Aorta (tissue), 5 donors: Measurements from ENCODE around the gene MDH2. TPM values are rescaled to one million over a fixed set of nuclear protein-coding genes. Genes with fewer than 3 reads are reported as not detected.
"Not testable (repeated sequence)": the region's sequence is repeated elsewhere in the genome, so short reads cannot be mapped to it uniquely, and the experiment has no call there.

ENCODE experiments used
- ATAC-seq: fragments of 200-7000 bp; cut with Tn5 transposase; one replicate; pipeline ENCODE4 v1.9.1; 2022; ENCODE audit warnings: moderate library complexity; ENCODE audit not compliant: low FRiP score
- DNase-seq, 2 donors: peaks; one replicate each; pipeline ENCODE4 v3.0.0-alpha.2; 2020
- H3K27ac ChIP-seq, 2 donors: one replicate each; pipeline ENCODE4 v1.5.1; 2013; ENCODE audit warnings: low read length in 2 of 2, mild to moderate bottlenecking in 2 of 2, moderate library complexity in 2 of 2, control low read depth in 1 of 2, inconsistent platforms in 1 of 2, low read depth in 1 of 2
- H3K27me3 ChIP-seq, 2 donors: one replicate each; pipeline ENCODE4 v1.6.1; 2013; ENCODE audit warnings: control low read depth in 1 of 2, low read length in 1 of 2, mild to moderate bottlenecking in 1 of 2, moderate library complexity in 1 of 2; ENCODE audit not compliant: insufficient read depth in 2 of 2, control insufficient read depth in 1 of 2
- H3K36me3 ChIP-seq, 2 donors: one replicate each; pipeline ENCODE4 v1.6.1; 2013; ENCODE audit warnings: control low read depth in 1 of 2, low read length in 1 of 2, mild to moderate bottlenecking in 1 of 2; ENCODE audit not compliant: insufficient read depth in 2 of 2, control insufficient read depth in 1 of 2
- H3K4me1 ChIP-seq, 2 donors: one replicate each; pipeline ENCODE4 v1.6.1; 2013; ENCODE audit warnings: low read length in 2 of 2, control low read depth in 1 of 2, mild to moderate bottlenecking in 1 of 2, moderate library complexity in 1 of 2; ENCODE audit not compliant: insufficient read depth in 2 of 2, control insufficient read depth in 1 of 2
- H3K4me3 ChIP-seq, 2 donors: one replicate each; pipeline ENCODE4 v1.5.1; 2013; ENCODE audit warnings: low read length in 2 of 2, control low read depth in 1 of 2, mild to moderate bottlenecking in 1 of 2
- H3K9me3 ChIP-seq: one replicate; pipeline ENCODE4 v1.6.1; 2013; ENCODE audit warnings: mild to moderate bottlenecking, low read length; ENCODE audit not compliant: control insufficient read depth
- WGBS, 2 donors: extraction: QIAGEN DNeasy Blood & Tissue Kit; methylation state at CpG; one replicate each; pipeline ENCODE4 v1.1.7; 2013; 5-methylcytosine and 5-hydroxymethylcytosine counted together
- intact Hi-C, 2 donors: fragments of 100-400 bp; cut with DNase I; formaldehyde crosslinking; loops; one replicate each; pipeline versions ENCODE4 v1.14.2 to v1.15.0; 2022
- polyA plus RNA-seq, 2 donors: library from polyadenylated mRNA; stranded (reverse); fragments of 200-250 nt; gene quantifications; one replicate each; pipeline ENCODE4 v1.2.3, GENCODE V29; 2013
- total RNA-seq, 2 donors: library from RNA; stranded (reverse); fragmentation: NEBNext Ultra II Directional; extraction: Animal tissue kit (Norgen Biotek cat#: 25700); gene quantifications; one replicate each; pipeline ENCODE4 v1.2.1, GENCODE V29; 2021
- donor health status: healthy with polysubstance abuse.
- donor health status: Bipolar disorder and iron deficiency.
- donor health status: DM: no; HTN: no; CAD: no.
- donor health status: DM: no; HTN: no; CAD: no.
- donor health status: DM: yes; HTN: yes; CAD: no.

The MDH2 gene
- total and polyA plus RNA-seq, 4 donors = 65.3 to 87.9 (median 67.6) TPM

GRCh38 chr7:76106130-76106529, 58.2 kb downstream of the MDH2 start:
- H3K4me1 ChIP-seq, H3K27me3 ChIP-seq, intact Hi-C loops, H3K27ac ChIP-seq, DNase-seq, H3K36me3 ChIP-seq, ATAC-seq, H3K9me3 ChIP-seq, H3K4me3 ChIP-seq: not testable (repeated sequence)
- WGBS, 2 donors = 94 to 95% methylated on average over 6 of the region's 6 CpGs

- no peak overlapping the region for H3K27ac ChIP-seq
- no peaks in the 10 kb centered on the region for H3K27me3 ChIP-seq
- H3K4me1 ChIP-seq = no peaks in the 10 kb centered on the region
- DNase-seq (no peak), ATAC-seq (no peak)
- no peak overlapping the region for H3K4me3 ChIP-seq
- intact Hi-C loops = no loop called here
- 89% methylated on average over 5 of the region's 5 CpGs for WGBS, 2 donors
- no peaks in the 10 kb centered on the region for H3K36me3 ChIP-seq
- H3K9me3 ChIP-seq = no peaks in the 10 kb centered on the region
Observed at GRCh38 chr7:76106893-76107292, 59.0 kb downstream of the MDH2 start.

- no peak overlapping the region for H3K27ac ChIP-seq
- H3K27me3 ChIP-seq = no peaks in the 10 kb centered on the region
- H3K36me3 ChIP-seq = no peaks in the 10 kb centered on the region
- ATAC-seq (peak; percentile 62), DNase-seq (peak in 1 of 2 donors; percentile 54)
- H3K4me3 ChIP-seq = no peak overlapping the region
- intact Hi-C loops = no loop called here
- H3K4me1 ChIP-seq = no peaks in the 10 kb centered on the region
- no peaks in the 10 kb centered on the region for H3K9me3 ChIP-seq
- WGBS, 2 donors = 52 to 58% methylated on average over 11 of the region's 11 CpGs
Observed at GRCh38 chr7:76108540-76109233, 60.8 kb downstream of the MDH2 start.

GRCh38 chr7:76113042-76113630, 65.2 kb downstream of the MDH2 start:
- H3K27me3 ChIP-seq, H3K9me3 ChIP-seq, intact Hi-C loops, H3K36me3 ChIP-seq, H3K4me1 ChIP-seq, ATAC-seq, DNase-seq, H3K27ac ChIP-seq, H3K4me3 ChIP-seq: not testable (repeated sequence)
- 87 to 88% methylated on average over 9 of the region's 9 CpGs for WGBS, 2 donors

- H3K4me3 ChIP-seq, H3K36me3 ChIP-seq, H3K4me1 ChIP-seq, ATAC-seq, intact Hi-C loops, H3K9me3 ChIP-seq, DNase-seq, H3K27me3 ChIP-seq, H3K27ac ChIP-seq: not testable (repeated sequence)
- 88 to 93% methylated on average over 1 of the region's 1 CpG for WGBS, 2 donors
Observed at GRCh38 chr7:76114742-76115141, 66.8 kb downstream of the MDH2 start.

Other genes with a start within 250 kb of the MDH2 start
- gene CCL24, start 234.3 kb upstream of the MDH2 start, total RNA-seq = 1 to 10 TPM; 1.1 to 2.4 TPM
- gene CCL24, start 234.3 kb upstream of the MDH2 start, polyA plus RNA-seq = 1 to 10 TPM in 1 of 2 donors, under 1 TPM in 1; 1.00 to 3.3 TPM
- 10 to 100 TPM; 31.1 to 40.1 TPM for gene RHBDD2, start 169.1 kb upstream of the MDH2 start, total RNA-seq
- 10 to 100 TPM; 23.9 to 71.3 TPM for gene RHBDD2, start 169.1 kb upstream of the MDH2 start, polyA plus RNA-seq
- gene POR, start 133.0 kb upstream of the MDH2 start, total RNA-seq = 100 to 1,000 TPM in 1 of 2 donors, 10 to 100 TPM in 1; 87.4 to 121 TPM
- gene POR, start 133.0 kb upstream of the MDH2 start, polyA plus RNA-seq = 10 to 100 TPM; 40.4 to 71.8 TPM
- gene TMEM120A, start 53.5 kb upstream of the MDH2 start, total RNA-seq = 10 to 100 TPM; 53.8 to 75.1 TPM
- gene TMEM120A, start 53.5 kb upstream of the MDH2 start, polyA plus RNA-seq = 100 to 1,000 TPM in 1 of 2 donors, 10 to 100 TPM in 1; 84.0 to 144 TPM
- gene STYXL1, start 106 bp upstream of the MDH2 start, total RNA-seq = 10 to 100 TPM in 1 of 2 donors, 1 to 10 TPM in 1; 6.1 to 16.8 TPM
- gene STYXL1, start 106 bp upstream of the MDH2 start, polyA plus RNA-seq = 10 to 100 TPM; 16.2 to 18.7 TPM
- 1 to 10 TPM; 3.0 to 5.9 TPM for gene SRRM3, start 153.8 kb downstream of the MDH2 start, total RNA-seq
- 1 to 10 TPM; 3.8 to 7.4 TPM for gene SRRM3, start 153.8 kb downstream of the MDH2 start, polyA plus RNA-seq